IPS DF 4.7 (cell line): ENCODE measurements around the gene RNPEPL1.

Experiments used
- DNase-seq: peaks from one replicate; pipeline ENCODE4 v3.0.0-alpha.2; 2013; ENCODE audit warnings: low spot score; ENCODE audit errors: extremely low read depth

Gene RNPEPL1

DNA sequence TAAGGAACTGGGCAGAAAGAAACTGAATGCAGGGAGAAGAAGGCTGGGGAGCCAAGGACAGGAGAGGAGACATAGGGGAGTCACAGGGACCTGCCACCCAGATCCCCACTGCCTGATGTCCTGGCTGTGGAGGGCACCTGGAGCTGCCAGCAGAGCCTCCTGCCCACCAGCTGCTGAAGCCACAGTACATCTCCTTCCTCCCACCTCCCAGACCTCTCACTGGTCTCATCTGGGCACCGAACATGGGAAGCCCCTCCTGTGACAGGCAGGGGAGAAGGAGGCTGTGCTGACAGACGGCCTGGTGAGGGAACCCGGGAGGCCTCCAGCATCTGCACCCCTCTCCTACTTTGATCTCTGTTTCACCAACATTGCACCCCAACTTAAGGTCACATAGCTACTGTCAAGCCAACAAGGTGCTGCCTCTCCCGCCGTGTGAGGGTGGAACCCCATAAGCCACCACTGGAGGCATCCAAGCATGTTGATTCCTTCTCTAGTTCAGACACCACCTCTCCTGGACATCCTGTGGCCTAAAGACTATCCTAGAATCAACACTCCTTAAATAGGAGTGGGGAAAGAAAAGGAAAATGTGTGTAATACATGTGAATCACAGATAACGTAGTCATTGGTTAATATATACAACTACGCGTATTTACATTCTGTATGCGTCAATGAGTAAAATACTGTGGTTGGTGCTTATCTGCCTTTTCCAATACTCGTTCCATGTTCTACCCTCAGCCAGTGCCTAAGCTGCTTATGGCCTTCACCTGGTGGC is 3.5 kb upstream of the RNPEPL1 start:
- no peak for DNase-seq

DNA sequence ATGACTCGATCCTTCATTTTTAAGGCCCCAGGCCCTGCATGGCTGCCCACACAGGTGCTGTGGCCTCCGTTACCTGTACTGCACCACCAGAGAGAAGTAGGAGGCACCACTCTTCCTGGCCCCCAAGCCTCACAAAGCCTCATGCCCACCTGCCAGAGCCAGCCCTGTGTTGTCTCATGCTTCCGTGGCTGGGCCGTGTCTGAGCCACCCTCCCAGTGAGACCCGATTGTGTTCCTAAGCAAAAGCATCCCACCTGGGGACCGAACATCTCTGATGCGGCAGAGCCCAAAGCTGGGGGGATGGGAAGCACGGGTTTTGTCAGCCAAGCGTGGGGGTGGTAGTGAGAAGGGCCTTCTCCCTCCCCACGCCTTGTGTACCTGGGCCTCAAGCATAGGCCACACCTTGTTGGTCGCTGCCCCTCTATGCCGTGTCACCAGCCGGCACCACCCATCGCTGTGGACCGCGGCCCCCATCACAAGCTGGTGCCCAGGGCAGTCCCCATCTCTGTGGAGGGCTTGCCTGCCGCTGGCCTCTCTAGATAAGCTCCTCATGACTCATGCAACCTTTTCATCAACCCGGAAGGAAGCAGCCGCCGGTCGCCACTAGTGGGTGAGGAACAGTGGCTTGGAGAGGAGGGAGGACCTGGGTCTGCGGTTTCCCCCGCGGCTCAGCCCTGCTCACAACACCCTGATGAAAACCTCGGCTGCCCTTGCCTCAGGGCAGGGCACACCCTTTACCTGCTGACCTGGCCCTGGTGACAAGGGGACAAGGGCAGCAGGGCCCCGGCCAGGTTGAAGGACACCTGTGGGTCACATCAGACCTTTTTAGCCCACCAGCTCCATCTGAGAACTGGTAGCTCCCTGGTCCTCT is 2.7 kb upstream of the RNPEPL1 start:
- no peak for DNase-seq

DNA sequence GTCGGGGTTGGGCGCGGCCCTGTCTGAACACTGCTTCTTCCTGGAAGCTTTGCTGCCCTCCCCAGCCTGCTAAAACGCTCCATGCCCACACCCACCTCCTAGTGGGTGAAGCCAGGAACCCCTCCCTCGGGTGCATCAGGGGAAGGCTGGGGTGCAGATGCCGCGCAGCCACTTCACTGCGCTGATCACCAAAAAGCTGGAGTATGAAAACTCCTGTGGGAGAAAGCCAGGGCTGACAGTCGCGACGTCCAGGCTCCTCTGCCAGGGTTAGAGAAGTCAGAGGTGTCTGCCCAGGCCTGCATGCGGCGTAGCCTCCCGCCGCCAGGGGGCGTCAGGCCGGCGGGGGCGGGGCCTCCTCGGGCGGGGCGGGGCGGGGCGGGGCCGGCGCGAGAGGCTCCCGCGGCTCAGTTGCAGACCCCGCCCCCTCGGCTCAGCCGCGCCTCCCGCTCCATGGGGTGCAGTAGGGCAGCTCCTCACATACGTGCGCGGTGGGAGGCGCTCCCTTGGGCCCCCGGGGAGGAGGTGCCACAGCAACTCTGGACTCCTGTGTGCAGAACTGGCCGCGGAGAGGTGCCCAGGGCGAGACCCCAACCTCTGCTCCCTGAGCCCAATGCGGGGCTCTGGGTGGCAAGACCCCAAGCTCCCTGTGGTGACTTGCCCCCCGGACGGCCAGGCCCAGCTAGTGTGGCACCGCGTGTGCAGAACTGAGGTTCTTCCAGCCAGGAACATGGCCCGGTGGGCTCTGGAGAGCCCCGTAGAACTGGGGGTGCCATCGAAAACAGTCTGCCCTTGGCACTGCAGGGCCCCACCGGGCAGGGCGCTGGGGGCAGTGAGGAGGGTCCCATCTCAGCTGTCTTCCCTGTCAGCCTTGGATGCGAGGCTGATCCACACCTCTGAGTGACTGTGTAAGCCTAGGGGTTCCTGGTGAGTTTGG is 1.8 kb upstream of the RNPEPL1 start:
- no peak for DNase-seq

DNA sequence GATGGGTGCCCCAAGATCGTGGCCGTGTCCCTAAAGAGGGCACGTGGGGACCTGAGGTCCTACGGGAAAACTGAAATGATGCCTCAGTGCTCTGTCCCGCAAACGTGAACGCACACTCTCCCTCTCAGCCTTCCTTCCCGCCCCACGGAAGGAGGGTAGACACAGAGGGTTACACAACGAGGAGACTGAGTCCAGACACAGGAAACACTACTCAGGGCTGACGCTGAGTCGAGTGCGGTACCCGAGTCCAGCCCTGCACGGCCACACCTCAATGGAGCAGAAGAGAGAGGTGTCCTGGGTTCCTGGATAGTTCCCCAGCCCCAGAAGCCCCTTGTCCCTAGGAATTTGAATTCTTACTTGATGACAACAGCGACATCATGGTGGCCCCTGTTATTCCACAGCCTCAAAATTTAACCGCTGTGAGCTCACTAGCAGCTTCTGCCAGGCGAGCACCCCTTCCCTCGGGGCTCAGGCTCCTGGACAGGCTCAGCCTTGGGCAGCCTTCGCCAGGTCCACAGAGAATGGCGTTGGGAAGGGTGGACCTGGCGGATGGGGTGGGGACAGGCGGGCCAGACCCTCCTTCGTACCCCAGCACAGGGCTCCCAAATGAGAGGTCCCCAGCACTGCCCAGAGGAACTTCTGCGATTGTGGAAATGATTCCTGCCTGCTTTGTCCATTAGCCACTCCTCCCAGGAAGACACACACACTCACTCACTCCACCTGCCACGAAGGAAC is 980 bp upstream of the RNPEPL1 start:
- DNase-seq = no peak

DNA sequence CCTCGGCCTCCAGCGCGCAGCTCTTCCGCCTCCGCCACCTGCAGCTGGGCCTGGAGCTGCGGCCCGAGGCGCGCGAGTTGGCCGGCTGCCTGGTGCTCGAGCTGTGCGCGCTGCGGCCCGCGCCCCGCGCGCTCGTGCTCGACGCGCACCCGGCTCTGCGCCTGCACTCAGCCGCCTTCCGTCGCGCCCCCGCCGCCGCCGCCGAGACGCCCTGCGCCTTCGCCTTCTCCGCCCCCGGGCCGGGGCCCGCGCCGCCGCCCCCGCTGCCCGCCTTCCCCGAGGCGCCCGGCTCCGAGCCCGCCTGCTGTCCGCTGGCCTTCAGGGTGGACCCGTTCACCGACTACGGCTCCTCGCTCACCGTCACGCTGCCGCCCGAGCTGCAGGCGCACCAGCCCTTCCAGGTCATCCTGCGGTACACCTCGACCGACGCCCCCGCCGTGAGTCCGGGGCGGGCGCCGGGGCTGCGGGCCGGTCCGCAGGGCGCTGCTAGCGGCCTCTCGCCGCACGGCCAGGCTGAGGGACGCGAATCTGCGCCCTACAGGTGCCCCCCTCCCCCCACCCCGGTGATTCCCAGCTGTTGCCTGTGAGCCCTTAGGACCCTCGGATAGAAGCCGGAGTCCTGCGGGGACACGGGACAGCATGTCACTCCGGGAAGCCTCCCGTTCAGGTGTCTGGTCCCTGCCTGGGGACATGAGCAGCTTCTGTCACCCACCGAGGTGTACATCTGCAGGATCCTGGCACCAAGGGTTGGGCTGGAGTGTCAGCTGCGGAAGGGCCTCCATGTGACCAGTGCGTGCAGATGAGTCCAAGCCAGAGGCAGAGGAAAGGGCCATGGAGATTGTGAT is 616 bp downstream of the RNPEPL1 start:
- DNase-seq = no peak

DNA sequence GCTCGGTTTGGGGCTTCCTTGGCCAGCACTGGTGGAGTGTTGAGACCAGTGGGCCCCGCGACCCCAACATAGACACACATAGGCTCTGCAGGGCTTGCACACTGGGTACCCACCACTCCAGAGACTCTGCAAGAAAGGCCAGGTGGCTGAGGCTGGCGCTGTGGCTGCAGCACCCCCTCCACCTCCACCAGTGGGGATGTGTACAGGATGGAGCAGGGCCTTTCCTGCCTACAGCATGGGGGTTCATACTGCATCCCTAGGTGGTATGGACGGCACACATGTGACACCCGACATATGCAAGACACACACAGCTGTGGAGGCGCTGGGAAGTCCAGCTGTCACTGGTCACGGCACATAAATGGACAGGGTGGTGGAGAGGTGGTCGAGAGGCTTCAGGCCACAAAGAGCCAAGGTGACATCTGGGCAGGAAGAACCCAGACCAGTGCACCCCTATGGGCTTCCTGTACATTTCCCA is 1.3 kb downstream of the RNPEPL1 start:
- DNase-seq = no peak

DNA sequence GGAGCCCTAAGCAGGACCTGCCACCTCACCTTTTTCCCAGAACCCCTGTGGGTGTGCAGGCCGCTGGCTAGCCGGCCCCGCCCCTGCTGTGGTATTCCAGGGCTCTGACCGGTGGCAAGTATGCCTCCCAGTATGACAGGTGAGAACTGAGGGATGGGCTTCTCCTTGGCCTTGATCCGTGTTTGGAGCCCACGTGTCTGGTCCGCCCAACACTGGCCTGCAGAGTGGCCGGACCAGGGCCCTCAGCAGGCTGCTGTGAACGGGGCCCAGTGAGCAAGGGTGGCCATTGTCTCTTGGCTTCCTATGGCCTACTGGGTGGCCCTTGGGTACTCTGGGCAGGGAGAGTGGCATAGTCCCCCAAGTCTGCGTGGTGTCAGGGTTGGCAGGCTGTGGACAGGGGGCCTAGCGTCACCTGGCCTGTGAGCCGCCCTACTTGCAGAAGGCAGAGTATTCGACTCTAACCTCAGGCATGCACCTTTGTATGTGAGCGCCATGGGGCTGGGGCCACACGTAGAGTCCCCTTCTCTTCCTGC is 1.8 kb downstream of the RNPEPL1 start:
- DNase-seq = no peak

DNA sequence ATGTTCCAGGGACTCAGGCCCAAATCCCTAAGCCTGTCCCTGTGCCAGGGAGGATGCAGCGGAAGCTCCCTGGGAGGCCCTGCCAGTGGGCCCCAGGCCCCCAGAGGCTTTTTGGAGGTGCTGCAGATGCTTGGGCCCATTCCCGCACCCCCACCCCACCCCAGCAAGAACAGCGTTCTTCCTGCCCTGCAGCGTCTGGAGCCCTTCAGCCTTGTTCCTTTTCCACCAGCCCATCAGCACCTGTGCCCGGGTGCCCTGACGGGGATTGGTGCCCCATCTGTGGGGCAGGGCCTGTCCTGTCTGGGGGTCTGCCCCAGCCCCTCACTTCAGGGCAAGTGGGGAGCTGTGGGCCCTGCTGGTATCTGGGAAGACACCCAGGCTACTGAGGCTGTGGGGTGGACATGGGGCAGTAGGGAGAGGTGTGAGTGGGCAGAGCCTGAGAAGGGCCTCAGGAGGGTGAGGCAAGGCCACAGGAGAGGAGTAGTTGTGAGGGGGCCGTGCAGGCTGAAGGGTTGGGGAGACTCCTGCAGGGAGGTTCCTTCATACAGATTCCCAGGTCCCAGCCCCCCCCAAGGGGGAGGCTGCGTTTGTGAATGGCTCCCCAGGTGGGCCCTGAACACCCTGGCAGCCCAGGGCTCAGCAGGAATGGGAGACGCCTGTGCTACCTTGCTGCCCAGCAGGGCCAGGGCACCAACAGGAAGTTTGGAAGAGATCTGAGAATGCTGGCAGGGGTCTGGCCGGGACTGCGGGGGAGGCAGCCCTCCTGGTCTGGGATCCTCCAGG is 2.4 kb downstream of the RNPEPL1 start:
- no peak for DNase-seq

DNA sequence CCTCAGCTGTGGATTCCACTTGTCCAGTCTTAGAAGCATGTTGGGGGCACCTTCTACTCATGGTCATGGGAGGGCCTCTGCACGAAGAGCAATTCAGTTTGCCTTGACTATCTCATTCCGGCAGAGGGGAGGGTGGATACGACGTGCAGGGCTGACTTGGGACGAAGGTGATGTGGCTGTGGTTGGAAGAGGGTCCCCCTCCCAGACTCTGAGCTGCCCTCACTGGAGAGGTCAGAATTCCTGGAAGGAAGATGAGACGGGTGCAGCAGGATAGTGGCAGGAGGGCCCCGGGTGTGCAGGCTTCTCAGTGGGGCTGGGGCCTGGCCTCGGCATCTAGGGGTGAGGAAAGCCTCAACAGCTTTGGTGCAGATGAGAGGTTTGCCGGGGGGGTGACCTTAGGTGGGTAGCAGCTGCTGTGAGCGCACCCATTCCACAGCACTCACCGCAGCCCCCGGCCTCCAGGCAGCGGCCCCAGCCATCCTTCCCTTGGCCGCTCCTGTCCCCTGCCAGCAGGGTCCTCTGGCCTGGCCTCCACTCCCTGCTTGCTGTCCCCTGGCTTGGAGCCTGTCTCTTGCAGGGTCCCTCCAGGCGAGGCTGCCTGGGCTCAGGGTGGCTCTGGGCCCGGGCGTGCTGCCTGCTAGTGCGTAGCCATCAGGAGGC is 3.2 kb downstream of the RNPEPL1 start:
- no peak for DNase-seq

DNA sequence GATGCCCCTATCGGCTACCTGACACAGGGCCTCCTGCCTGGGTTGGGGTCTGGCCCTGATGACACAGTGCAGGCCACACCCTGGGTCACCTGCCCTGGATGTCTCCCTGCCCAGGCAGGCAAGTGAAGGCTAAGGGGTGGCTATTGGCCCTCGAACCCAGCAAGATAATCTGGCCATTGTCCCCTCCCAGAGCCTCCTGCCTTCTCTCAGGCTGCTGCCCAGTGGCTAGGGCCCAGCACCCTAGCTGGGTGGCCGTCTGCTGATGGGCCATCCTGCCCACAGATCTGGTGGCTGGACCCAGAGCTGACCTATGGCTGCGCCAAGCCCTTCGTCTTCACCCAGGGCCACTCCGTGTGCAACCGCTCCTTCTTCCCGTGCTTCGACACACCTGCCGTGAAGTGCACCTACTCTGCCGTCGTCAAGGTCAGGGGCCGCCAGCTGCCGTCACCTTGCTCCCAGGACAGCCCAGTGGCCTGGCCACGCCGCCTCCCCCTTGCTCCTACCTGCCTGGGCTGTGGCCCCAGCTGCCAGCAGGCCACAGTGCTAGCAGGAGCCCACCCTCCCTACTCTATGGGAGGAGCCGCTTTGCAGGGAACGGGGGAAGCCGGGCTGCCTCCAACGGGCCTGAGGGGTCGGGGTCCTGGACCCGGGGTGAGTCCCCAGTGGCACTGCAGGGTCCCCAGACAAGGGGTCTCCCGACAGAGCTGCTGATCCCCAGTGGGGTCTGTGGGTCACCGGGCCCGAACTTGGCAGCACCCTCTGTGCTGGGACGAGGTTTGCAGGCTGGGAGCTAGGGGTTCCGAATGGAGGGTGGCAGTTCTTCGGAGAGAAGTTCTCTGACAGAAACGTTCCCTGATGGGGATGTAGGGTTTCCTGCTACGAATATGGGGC is 4.1 kb downstream of the RNPEPL1 start:
- DNase-seq = no peak

DNA sequence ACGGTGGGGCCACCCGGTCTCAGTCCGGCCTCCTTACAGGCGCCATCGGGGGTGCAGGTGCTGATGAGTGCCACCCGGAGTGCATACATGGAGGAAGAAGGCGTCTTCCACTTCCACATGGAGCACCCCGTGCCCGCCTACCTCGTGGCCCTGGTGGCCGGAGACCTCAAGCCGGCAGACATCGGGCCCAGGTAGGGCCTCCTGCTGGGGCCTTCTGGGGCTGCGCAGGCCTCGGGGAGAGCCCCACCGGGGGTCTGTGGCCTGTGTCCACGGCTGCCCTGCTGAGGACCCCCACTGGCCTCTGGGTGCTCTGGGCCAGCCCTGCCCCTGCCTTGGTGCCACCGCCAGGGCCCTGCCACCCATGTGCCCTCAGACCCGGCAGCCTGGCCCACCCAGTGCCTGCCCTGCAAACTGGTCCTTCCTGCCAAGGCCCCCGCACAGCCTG is 4.8 kb downstream of the RNPEPL1 start:
- no peak for DNase-seq

DNA sequence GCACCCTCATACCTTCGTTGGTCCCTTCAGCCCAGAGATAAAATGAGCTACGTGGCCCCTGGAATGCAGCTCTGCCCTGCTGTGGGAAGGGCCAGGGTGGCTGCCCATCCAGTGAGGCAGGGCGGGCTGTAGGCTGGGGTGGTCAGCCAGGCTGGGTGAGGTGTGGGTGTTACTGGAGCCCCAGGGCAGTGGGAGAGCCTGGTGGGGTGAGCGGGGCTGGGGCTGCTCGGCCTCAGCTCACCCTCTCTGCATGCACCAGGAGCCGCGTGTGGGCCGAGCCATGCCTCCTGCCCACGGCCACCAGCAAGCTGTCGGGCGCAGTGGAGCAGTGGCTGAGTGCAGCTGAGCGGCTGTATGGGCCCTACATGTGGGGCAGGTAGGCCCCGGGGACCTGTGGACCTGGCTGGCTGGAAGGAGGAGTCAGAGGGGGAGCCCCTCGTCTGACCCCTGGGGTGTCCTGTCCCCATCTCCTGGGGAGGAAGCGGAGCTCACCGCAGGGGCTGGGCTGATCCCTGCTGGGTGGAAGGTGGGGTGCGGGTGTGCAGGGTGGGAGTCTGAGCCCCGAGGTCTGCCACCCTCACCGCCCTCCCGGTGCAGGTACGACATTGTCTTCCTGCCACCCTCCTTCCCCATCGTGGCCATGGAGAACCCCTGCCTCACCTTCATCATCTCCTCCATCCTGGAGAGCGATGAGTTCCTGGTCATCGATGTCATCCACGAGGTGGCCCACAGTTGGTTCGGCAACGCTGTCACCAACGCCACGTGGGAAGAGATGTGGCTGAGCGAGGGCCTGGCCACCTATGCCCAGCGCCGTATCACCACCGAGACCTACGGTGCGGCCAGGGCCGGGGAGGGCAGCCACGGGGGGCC is 5.5 kb downstream of the RNPEPL1 start:
- no peak for DNase-seq

DNA sequence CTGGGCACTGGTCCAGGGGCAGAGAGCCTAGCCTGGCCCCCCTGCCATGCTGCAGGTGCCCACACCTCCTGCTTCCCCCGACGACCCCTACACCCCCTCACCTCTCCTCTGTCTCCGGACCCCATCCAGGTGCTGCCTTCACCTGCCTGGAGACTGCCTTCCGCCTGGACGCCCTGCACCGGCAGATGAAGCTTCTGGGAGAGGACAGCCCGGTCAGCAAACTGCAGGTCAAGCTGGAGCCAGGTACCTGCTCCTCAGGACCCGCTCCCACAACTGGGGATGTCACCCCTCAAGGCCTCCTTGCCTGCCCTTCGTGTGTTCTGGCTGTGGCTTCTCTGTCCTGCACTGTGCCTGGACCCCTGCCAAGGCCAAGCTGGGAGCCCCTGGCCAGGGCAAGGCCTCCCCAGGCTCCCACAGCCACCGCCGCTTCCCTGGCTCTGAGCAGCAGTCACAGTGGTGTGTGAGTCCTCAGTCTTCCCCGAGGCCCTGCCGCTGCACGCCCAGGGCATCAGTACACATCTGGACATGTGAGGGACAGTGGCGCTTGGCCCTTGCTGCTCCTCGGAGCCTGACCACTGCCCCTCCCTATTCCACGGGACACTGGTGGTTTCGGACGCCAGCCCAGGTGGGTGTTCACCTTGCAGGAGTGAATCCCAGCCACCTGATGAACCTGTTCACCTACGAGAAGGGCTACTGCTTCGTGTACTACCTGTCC is 6.3 kb downstream of the RNPEPL1 start:
- no peak for DNase-seq

DNA sequence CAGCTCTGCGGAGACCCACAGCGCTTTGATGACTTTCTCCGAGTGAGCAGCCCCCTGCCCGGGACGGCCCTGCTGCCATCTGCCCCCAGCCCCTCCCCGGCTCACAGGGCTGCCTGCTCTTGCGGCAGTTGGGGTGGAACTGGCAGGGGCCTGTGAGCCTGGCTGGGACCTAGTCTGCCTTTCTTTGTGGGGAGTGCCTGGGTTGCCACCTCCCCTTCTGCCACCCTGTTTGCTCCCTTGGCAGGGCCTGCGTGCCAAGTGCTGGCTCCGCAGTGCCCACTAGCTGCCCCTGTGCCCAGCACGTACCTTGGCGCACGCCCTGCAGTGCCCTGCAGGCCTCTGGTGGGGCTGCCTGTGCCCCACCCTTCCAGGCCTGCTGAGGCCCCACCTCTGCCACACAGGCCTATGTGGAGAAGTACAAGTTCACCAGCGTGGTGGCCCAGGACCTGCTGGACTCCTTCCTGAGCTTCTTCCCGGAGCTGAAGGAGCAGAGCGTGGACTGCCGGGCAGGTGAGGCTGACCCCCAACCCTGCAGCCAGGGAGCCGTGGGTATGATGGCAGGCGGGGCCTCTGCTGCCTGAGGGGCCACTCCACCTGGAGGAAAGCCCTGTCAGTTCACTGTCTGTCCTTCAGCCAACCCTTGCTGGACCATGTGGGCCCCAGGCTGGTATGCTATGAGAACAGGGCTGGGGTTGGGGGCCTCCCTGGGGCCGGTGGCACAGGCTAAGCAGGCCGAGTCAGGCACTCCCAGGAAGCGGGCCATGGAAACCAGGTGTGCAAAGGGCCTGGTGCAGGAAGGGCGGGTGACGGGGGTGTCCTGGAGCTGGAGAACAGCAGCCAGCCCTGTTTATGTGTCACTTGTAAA is 7.0 kb downstream of the RNPEPL1 start:
- no peak for DNase-seq

DNA sequence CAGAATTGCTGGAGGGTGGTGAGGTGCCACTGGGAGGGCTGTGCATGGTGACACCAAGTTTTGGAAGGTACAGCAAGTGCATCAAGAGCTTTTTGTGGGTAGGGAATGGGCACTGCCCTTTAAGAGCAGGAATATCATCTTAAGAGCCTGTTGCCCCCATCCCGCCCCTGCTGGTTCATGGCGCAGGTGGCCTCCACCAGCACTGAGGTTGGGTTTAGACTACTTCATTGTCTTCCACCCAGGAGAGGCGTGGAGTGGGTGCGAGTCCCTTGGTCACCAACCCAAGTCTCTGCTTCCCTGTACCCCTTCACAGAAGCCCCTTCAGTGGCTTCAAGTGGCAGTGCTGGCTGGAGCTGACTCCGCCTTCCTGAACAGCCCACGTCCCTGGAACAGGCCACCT is 7.8 kb downstream of the RNPEPL1 start:
- no peak for DNase-seq
